Myocyte (in vitro differentiated cells): Measurements from ENCODE around the gene CCDC33. TPM values are rescaled to one million over a fixed set of nuclear protein-coding genes. Genes with fewer than 3 reads are reported as not detected.

Source experiments
- DNase-seq: peaks from one replicate; pipeline ENCODE4 v3.0.0-alpha.2; 2012; ENCODE audit warnings: low read depth
- total RNA-seq: library from RNA; depleted of rRNA; stranded (reverse); fragments of >200 nt; gene quantifications from 2 replicates; pipeline ENCODE4 v1.2.3, GENCODE V29; 2014

The CCDC33 gene
- total RNA-seq, 1 donor from 2014 or later: not detected

- no peak for DNase-seq
These were observed 142.0 kb downstream of the CCDC33 start for GRCh38 chr15:74377831-74378766.

- DNase-seq: peak; percentile 58
These were observed 142.7 kb downstream of the CCDC33 start for GRCh38 chr15:74378848-74379247.

- DNase-seq: no peak
These were observed 144.4 kb downstream of the CCDC33 start for GRCh38 chr15:74380361-74381189.

GRCh38 chr15:74381190-74381453 is 145.0 kb downstream of the CCDC33 start:
- no peak for DNase-seq

DNA sequence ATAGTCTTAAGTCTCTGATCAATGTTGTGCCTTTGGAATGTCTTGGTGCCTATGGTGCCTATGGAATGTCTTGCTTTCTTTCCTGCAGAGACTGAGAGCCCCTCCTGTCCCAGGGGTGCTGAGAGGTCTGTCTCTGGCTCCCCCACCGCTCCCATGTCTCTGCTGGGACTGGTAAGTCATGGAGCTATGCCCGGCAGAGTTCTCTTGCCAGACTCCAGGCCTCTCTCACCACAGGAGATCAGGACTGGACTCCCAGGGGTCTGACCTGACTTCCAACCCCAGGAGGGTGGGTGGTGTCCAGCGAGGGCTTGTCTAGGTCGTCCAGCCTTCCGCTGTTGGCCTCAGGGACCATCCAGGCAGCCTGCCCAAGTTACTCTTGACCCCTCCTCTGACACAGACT is 145.4 kb downstream of the CCDC33 start:
- no peak for DNase-seq

- peak; percentile 85 for DNase-seq
These were observed 146.1 kb downstream of the CCDC33 start for GRCh38 chr15:74382004-74382816.

- DNase-seq: no peak
These were observed 147.2 kb downstream of the CCDC33 start for GRCh38 chr15:74383286-74383685.

DNA sequence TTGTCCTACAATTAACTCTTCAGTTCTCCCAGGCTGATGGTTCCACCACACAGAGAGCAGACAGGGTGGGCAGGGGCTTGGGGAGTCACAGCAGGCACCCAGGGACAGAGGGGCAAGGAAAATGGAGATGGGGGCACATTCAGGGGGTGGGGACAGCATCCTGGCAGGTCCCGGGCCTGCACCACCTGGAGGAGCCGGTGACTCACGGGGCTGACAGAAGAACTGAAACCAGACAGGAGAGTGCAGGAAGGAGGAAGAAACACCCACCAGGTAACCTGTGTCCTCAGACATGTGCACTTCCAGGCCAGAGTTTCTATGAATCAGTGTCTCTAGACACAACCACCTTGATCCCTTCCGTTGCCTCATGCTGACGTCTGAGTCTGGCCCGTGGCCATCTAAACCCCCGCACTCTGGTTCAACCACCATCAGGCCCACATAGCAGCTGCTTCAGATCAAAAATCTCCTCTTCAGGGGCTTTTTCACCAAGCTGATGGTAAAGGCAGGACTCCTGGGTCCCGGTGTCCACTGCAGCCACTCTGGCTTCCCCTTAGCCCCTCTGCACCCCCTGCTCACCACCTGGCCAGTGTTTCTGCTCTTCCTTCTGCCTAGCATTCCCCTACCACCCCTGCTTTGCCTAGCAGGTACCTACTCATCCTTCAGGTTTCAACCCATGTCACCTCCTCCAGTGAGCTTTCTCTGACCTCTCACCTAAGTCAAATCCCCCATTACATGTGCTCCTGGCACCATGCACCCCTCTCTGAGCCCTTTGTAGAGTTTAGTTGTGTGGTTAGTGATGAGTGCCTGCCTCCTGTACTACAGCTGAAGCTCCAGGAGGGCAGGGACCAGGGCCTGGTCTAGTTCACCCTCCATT is 147.8 kb downstream of the CCDC33 start:
- no peak for DNase-seq

DNA sequence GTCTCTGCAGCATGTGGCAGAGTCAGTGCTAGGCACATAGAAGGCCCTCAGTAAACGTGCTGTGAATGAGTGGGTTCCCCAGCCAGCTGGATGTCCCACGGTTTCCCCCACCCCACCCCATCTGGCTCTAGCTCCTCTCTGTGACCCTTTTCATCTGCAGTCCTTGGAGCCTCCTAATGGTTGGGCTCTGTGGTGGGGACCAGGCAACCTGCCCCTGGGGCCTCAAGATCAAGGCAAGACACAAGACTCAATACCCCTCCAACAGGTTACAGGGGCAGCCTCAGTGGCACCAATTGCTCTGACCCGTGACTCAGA is 148.4 kb downstream of the CCDC33 start:
- no peak for DNase-seq

DNA sequence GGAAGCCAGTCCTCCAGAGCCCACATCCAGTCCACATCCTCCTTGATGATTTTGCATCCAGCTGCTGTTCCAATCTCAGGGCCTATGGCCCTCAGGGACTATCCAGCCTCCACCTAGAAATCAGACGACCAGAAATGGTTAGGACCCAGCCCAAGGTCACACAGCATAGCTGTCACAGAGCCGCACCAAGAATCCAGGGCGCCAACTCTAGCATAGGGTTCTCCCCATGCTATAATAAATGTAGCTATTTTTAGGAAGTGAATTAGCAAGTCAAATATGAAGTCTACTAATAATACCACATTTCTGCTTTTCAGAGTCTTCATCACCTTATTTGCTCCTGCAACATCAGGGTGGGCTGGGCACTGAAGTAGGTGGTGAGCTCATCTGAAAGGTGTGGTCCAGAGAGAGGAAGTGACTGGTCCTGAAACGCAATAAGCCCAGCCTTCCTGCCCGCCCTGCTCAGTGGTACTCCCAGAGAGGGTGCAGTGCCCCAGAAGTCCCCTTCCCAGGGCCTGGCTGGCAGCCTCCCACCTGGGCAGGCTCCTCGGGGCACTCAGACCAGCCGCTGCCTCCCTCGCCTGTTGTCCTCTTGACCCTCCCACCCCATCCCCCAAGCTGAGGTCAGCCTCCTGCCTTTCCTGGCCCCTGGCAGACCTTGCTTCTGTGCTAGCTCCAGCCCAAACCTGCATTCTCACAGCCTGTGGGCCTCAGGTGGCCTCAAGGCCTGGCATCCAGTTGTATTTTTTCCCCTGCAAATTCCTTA is 148.9 kb downstream of the CCDC33 start:
- DNase-seq: no peak

DNA sequence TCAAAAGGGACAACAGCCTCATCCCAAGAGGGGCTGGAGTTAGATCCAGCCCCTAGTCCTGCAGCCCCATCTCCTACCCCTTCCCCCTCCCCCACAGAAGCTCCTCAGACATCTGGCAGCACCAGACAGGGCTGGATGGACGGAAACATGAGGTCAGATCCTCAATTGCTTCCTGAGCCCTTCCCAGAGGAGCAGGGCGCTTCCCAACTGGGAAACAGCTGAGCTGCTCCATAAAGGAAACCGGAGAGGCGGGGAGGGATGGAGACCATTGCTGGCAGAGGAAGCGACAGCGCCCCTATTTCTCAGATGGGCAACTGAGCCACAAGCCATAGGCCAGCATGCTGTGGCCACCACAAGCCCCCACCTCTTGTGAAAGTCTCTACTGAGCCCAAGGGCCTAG is 149.6 kb downstream of the CCDC33 start:
- DNase-seq: peak; percentile 57

Other genes starting within 250 kb of the CCDC33 start
- gene STOML1, start 244.0 kb upstream of the CCDC33 start, total RNA-seq: 32.2 and 35.1 TPM in 2 replicates
- gene PML, start 241.6 kb upstream of the CCDC33 start, total RNA-seq: 33.8 and 43.0 TPM in 2 replicates
- 0.16 TPM in 1 of 2 replicates, not detected in the other for gene GOLGA6A, start 153.8 kb upstream of the CCDC33 start, total RNA-seq
- gene ISLR2, start 105.7 kb upstream of the CCDC33 start, total RNA-seq: not detected in 2 replicates
- gene ISLR, start 62.6 kb upstream of the CCDC33 start, total RNA-seq: 0.31 and 2.2 TPM in 2 replicates
- not detected in 2 replicates for gene STRA6, start 33.5 kb upstream of the CCDC33 start, total RNA-seq
- not detected in 2 replicates for gene CYP11A1, start 131.3 kb downstream of the CCDC33 start, total RNA-seq
- 9.5 and 11.4 TPM in 2 replicates for gene SEMA7A, start 197.6 kb downstream of the CCDC33 start, total RNA-seq
- 44.4 and 63.2 TPM in 2 replicates for gene UBL7, start 224.8 kb downstream of the CCDC33 start, total RNA-seq